MM.1S (cell line): ENCODE measurements around the gene ISCU.
"Not testable (repeated sequence)": the region's sequence is repeated elsewhere in the genome, so short reads cannot be mapped to it uniquely, and the experiment has no call there.

ENCODE experiments used
- DNase-seq: peaks from one replicate; pipeline ENCODE4 v3.0.0-alpha.2; 2015
- H2AFZ ChIP-seq: fragments of 300-600 bp; sonication (generic); 2 replicates; pipeline ENCODE4 v1.6.0; 2016; ENCODE audit warnings: antibody characterized with exemption, low read length
- H3F3A ChIP-seq: fragments of 300-600 bp; sonication (generic); 2 replicates; pipeline ENCODE4 v1.6.1; 2016; ENCODE audit warnings: mild to moderate bottlenecking, antibody characterized with exemption, low read length, moderate library complexity, mixed read lengths; ENCODE audit not compliant: insufficient read depth
- H3K27ac ChIP-seq: fragments of 300-600 bp; sonication (generic); 2 replicates; pipeline ENCODE4 v1.5.1; 2016; ENCODE audit warnings: mild to moderate bottlenecking, low read length
- H3K27me3 ChIP-seq: fragments of 300-600 bp; sonication (generic); replicated peaks from 2 replicates; pipeline ENCODE4 v1.6.0; 2016; ENCODE audit warnings: low read length; ENCODE audit not compliant: insufficient read depth
- H3K36me3 ChIP-seq: fragments of 300-600 bp; sonication (generic); replicated peaks from 2 replicates; pipeline ENCODE4 v1.6.1; 2016; ENCODE audit warnings: mild to moderate bottlenecking, low read length, mixed read lengths; ENCODE audit not compliant: insufficient read depth
- H3K4me1 ChIP-seq: fragments of 300-600 bp; sonication (generic); 2 replicates; pipeline ENCODE4 v1.6.1; 2016; ENCODE audit warnings: low read length, mixed read lengths
- H3K4me2 ChIP-seq: fragments of 300-600 bp; sonication (generic); 2 replicates; pipeline ENCODE4 v1.6.0; 2016; ENCODE audit warnings: low read depth, low read length
- H3K4me3 ChIP-seq: fragments of 300-600 bp; sonication (generic); 2 replicates; pipeline ENCODE4 v1.5.1; 2016; ENCODE audit warnings: low read length, mixed read lengths
- H3K79me2 ChIP-seq: fragments of 300-600 bp; sonication (generic); 2 replicates; pipeline ENCODE4 v1.6.1; 2016; ENCODE audit warnings: mixed run types, low read length, mixed read lengths
- H3K9ac ChIP-seq: fragments of 300-600 bp; sonication (generic); 2 replicates; pipeline ENCODE4 v1.6.1; 2016; ENCODE audit warnings: low read length, mixed read lengths
- H3K9me2 ChIP-seq: fragments of 300-600 bp; sonication (generic); replicated peaks from 2 replicates; pipeline ENCODE4 v1.6.1; 2016; ENCODE audit warnings: mild to moderate bottlenecking, low read length, mixed read lengths; ENCODE audit not compliant: insufficient read depth
- H3K9me3 ChIP-seq: fragments of 300-600 bp; sonication (generic); replicated peaks from 2 replicates; pipeline ENCODE4 v1.6.1; 2016; ENCODE audit warnings: mild to moderate bottlenecking, low read length, mixed read lengths; ENCODE audit not compliant: insufficient read depth
- H4K20me1 ChIP-seq: fragments of 300-600 bp; sonication (generic); 2 replicates; pipeline ENCODE4 v1.6.1; 2016; ENCODE audit warnings: mild to moderate bottlenecking, low read length, moderate library complexity, mixed read lengths; ENCODE audit not compliant: insufficient read depth
- EZH2 ChIP-seq: fragments of 300-600 bp; sonication (generic); optimal IDR thresholded peaks from 2 replicates; pipeline ENCODE3; 2017; ENCODE audit warnings: low read depth, mild to moderate bottlenecking, antibody characterized with exemption, low read length, mixed read lengths
- EZH2phosphoT487 ChIP-seq: fragments of 300-600 bp; sonication (generic); IDR thresholded peaks from 2 replicates; pipeline ENCODE4 v1.6.1; 2018; ENCODE audit warnings: antibody characterized with exemption, low read length
- TF ChIP-seq, protein P1 (sequence below): fragments of 300-600 bp; sonication (generic); IDR thresholded peaks from 2 replicates; pipeline ENCODE4 v1.5.1; 2016; ENCODE audit warnings: antibody characterized with exemption, low read length, mixed read lengths

ISCU gene

GRCh38 chr12:108589028-108589839 lies 26.8 kb downstream of the ISCU start:
- H3K4me2 ChIP-seq: no peak overlapping the region
- no peaks in the 10 kb centered on the region for H4K20me1 ChIP-seq
- no peaks in the 10 kb centered on the region for H3K4me1 ChIP-seq
- H3K36me3 ChIP-seq: no peaks in the 10 kb centered on the region
- no peaks in the 10 kb centered on the region for H3K27me3 ChIP-seq
- no peak for DNase-seq
- no peak overlapping the region for H2AFZ ChIP-seq
- TF ChIP-seq EZH2 (no peak), EZH2phosphoT487 (no peak)
- TF ChIP-seq, protein P1, sequence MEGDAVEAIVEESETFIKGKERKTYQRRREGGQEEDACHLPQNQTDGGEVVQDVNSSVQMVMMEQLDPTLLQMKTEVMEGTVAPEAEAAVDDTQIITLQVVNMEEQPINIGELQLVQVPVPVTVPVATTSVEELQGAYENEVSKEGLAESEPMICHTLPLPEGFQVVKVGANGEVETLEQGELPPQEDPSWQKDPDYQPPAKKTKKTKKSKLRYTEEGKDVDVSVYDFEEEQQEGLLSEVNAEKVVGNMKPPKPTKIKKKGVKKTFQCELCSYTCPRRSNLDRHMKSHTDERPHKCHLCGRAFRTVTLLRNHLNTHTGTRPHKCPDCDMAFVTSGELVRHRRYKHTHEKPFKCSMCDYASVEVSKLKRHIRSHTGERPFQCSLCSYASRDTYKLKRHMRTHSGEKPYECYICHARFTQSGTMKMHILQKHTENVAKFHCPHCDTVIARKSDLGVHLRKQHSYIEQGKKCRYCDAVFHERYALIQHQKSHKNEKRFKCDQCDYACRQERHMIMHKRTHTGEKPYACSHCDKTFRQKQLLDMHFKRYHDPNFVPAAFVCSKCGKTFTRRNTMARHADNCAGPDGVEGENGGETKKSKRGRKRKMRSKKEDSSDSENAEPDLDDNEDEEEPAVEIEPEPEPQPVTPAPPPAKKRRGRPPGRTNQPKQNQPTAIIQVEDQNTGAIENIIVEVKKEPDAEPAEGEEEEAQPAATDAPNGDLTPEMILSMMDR: no peak
- no peaks in the 10 kb centered on the region for H3K9me3 ChIP-seq
- no peaks in the 10 kb centered on the region for H3K79me2 ChIP-seq
- H3F3A ChIP-seq: no peaks in the 10 kb centered on the region
- no peak overlapping the region for H3K4me3 ChIP-seq
- H3K9me2 ChIP-seq: no peaks in the 10 kb centered on the region
- no peak overlapping the region for H3K27ac ChIP-seq
- H3K9ac ChIP-seq: no peak overlapping the region

GRCh38 chr12:108589840-108590229 lies 27.4 kb downstream of the ISCU start:
- Histone ChIP-seq H3K4me3 (no peak overlapping the region), H3K4me2 (no peak overlapping the region)
- TF ChIP-seq EZH2 (no peak), EZH2phosphoT487 (no peak)

GRCh38 chr12:108590463-108590862 lies 28.1 kb downstream of the ISCU start:
- H3K27ac ChIP-seq, H3K9ac ChIP-seq, H2AFZ ChIP-seq, H3K4me2 ChIP-seq, H3K27me3 ChIP-seq, H3K9me2 ChIP-seq, H3K79me2 ChIP-seq, H3K9me3 ChIP-seq, H3K36me3 ChIP-seq, H3F3A ChIP-seq, H3K4me3 ChIP-seq, H4K20me1 ChIP-seq, DNase-seq, H3K4me1 ChIP-seq: not testable (repeated sequence)

More at GRCh38 chr12:108589840-108590229, 27.4 kb downstream of the ISCU start:
- H3K4me1 ChIP-seq: no peaks in the 10 kb centered on the region
- no peak overlapping the region for H3K27ac ChIP-seq
- DNase-seq: no peak
- H4K20me1 ChIP-seq: no peaks in the 10 kb centered on the region
- no peaks in the 10 kb centered on the region for H3K79me2 ChIP-seq
- H3K36me3 ChIP-seq: no peaks in the 10 kb centered on the region
- no peaks in the 10 kb centered on the region for H3K9me3 ChIP-seq
- H3K9ac ChIP-seq: no peak overlapping the region
- no peak overlapping the region for H2AFZ ChIP-seq
- no peaks in the 10 kb centered on the region for H3F3A ChIP-seq
- H3K9me2 ChIP-seq: no peaks in the 10 kb centered on the region
- H3K27me3 ChIP-seq: no peaks in the 10 kb centered on the region

DNA sequence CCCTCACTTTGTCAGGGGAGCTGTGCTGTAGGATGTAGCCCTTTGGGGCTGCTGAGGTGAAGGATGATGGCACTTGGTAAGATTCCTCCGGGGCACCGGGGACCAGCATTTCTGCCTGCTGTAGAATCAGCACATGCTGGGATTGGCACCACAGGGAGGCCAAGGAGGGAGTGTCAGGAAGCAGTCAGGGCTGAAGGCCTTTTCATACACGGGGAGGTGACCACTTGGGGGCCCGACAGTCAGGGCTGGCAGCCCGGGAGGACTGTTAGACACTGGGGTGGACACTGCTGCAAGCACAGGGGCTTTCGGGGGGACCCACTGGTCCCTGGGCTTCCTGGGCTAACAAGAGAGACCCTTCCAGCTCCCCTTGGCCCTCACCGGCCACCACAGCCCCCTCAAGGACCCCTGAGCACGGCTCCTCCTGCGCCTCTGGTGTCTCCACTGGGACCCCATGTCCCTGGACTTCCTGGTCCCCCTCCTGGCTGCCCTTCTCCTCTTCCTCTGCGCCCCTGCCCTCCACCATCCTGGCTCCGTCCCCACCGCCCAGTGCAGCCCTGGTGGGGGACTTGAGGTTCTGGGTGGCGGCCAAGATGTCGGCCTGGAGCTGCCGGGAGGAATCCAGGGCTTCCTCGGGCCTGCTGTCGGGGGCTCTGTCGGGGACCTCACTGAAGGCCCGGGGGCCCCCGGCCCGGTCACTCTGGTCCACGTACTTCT lies 29.0 kb downstream of the ISCU start:
- Histone ChIP-seq H3K27me3 (no peaks in the 10 kb centered on the region), H3K79me2 (no peaks in the 10 kb centered on the region), H3K4me2 (no peak overlapping the region), H3K9ac (no peak overlapping the region), H3K4me1 (no peaks in the 10 kb centered on the region), H3K36me3 (no peaks in the 10 kb centered on the region), H3F3A (no peaks in the 10 kb centered on the region), H2AFZ (no peak overlapping the region), H3K4me3 (no peak overlapping the region), H3K9me3 (no peaks in the 10 kb centered on the region), H4K20me1 (no peaks in the 10 kb centered on the region), H3K27ac (no peak overlapping the region), H3K9me2 (no peaks in the 10 kb centered on the region)
- no peak for DNase-seq
- TF ChIP-seq EZH2phosphoT487 (no peak), EZH2 (no peak)
- TF ChIP-seq, protein P1: no peak
